Adipocyte (in vitro differentiated cells): ENCODE data around the gene MAN2A2.
A peak's percentile ranks its signal among the peaks of the same experiment; 100 is the strongest.
"Not testable (repeated sequence)": the region's sequence is repeated elsewhere in the genome, so short reads cannot be mapped to it uniquely, and the experiment has no call there.

ENCODE experiments used
- DNase-seq: peaks from one replicate; pipeline ENCODE4 v3.0.0-alpha.2; 2015; ENCODE audit warnings: low read depth
- H3K27me3 ChIP-seq: replicated peaks from 2 replicates; pipeline ENCODE4 v1.7.0; 2013; ENCODE audit warnings: mild to moderate bottlenecking, low read length, moderate library complexity; ENCODE audit not compliant: control insufficient read depth, insufficient read depth
- H3K36me3 ChIP-seq: 2 replicates; pipeline ENCODE4 v1.7.0; 2013; ENCODE audit warnings: low read length, mild to moderate bottlenecking, moderate library complexity; ENCODE audit not compliant: control insufficient read depth, insufficient read depth, severe bottlenecking
- H3K4me1 ChIP-seq: 2 replicates; pipeline ENCODE4 v1.7.0; 2013; ENCODE audit warnings: mild to moderate bottlenecking, low read length, moderate library complexity; ENCODE audit not compliant: control insufficient read depth, insufficient read depth
- H3K4me3 ChIP-seq: 2 replicates; pipeline ENCODE4 v1.7.0; 2013; ENCODE audit warnings: mild to moderate bottlenecking, low read length, moderate library complexity
- H3K9ac ChIP-seq: 2 replicates; pipeline ENCODE4 v1.7.0; 2013; ENCODE audit warnings: mild to moderate bottlenecking, low read length, moderate library complexity
- H3K9me3 ChIP-seq: 2 replicates; pipeline ENCODE4 v1.7.0; 2013; ENCODE audit warnings: mild to moderate bottlenecking, low read length, moderate library complexity; ENCODE audit not compliant: control insufficient read depth

The MAN2A2 gene

DNA sequence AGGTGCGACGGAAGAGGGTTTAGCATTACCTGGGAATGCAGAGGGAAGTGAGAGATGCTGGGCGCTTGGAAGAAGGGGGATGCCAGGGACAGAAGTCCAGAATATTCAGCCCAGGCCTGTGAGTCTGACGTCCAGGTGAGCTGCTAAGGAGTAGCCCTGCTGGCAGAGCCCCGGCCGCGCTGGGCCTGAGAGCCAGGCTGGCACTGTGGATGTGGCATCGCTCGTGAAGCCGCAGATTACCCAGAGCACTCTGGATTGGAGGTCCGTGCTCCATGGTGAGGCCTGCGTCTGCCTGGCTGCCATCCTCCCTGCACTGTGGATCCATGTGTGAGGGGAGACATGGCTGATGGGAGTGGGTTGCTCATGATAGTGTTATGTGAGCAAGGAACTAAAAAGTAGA, 14.5 kb downstream of the MAN2A2 start:
- Histone ChIP-seq H3K27me3 (no peaks in the 10 kb centered on the region), H3K4me3 (no peak overlapping the region), H3K4me1 (peaks cover 1% of the 10 kb centered on the region), H3K9ac (no peak overlapping the region), H3K36me3 (peaks cover 82% of the 10 kb centered on the region), H3K9me3 (no peaks in the 10 kb centered on the region)
- DNase-seq, result no peak

- Histone ChIP-seq H3K4me1 (peaks cover 8% of the 10 kb centered on the region), H3K4me3 (no peak overlapping the region), H3K9ac (no peak overlapping the region), H3K36me3 (peaks cover 75% of the 10 kb centered on the region), H3K9me3 (no peaks in the 10 kb centered on the region), H3K27me3 (no peaks in the 10 kb centered on the region)
- DNase-seq, result no peak
Observed at GRCh38 chr15:90918034-90918788, 15.1 kb downstream of the MAN2A2 start.

- Histone ChIP-seq H3K9me3 (no peaks in the 10 kb centered on the region), H3K4me3 (no peak overlapping the region), H3K36me3 (peaks cover 69% of the 10 kb centered on the region), H3K27me3 (no peaks in the 10 kb centered on the region), H3K4me1 (peaks cover 8% of the 10 kb centered on the region), H3K9ac (no peak overlapping the region)
- DNase-seq, result no peak
Observed at GRCh38 chr15:90918835-90919234, 15.7 kb downstream of the MAN2A2 start.

DNA sequence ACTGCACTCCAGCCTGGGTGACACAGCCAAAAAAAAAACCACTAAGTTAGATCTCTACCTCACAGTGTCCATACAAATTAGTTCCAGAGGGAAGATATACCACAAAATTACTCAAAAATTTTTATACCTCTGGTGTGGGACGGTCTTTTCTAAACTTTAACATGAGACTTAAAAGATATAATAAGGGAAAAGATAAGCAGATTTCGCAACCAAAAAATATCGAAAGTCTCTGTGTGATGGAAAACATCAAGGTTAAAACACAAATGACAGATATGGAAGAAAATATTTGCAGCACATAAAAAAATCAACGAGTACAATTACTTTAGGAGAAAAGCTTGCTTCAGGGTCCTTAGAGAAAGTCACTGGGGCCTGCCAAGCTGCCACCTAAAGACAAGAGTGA, 18.8 kb downstream of the MAN2A2 start:
- no peaks in the 10 kb centered on the region for H3K9me3 ChIP-seq
- peaks cover 43% of the 10 kb centered on the region for H3K36me3 ChIP-seq
- no peak overlapping the region for H3K9ac ChIP-seq
- no peak overlapping the region for H3K4me3 ChIP-seq
- H3K27me3 ChIP-seq, result no peaks in the 10 kb centered on the region
- peaks cover 8% of the 10 kb centered on the region for H3K4me1 ChIP-seq
- DNase-seq, result no peak

DNA sequence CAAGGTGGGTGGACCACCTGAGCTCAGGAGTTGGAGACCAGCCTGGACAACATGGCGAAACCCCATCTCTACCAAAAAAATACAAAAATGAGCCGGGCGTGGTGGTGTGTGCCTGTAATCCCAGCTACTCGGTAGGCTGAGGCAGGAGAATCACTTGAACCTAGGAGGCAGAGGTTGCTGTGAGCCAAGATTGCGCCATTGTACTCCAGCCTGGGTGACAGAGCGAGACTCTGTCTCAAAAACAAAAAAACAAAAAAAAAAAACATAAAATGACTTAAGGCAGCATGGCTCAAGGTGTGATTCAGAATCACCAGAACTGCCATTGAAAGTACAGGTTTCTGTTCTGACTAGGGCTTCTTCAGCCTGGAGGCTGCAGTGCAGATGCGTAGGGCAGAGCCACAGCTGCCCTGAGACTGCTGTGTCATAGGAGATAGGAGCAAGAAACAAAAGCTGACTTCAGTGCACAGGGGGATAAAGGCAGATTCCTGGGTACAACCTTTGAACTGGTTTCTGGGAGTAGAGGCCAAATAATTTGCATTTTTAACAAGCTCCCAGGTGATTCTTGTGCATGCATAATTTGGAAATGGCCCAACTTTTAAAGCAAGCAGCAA, 19.7 kb downstream of the MAN2A2 start:
- H3K4me1 ChIP-seq, H3K9me3 ChIP-seq, DNase-seq, H3K27me3 ChIP-seq, H3K9ac ChIP-seq, H3K4me3 ChIP-seq: not testable (repeated sequence)
- peaks cover 34% of the 10 kb centered on the region for H3K36me3 ChIP-seq

- no peaks in the 10 kb centered on the region for H3K9me3 ChIP-seq
- H3K36me3 ChIP-seq, result peaks cover 20% of the 10 kb centered on the region
- no peak overlapping the region for H3K4me3 ChIP-seq
- DNase-seq, result no peak
- peaks cover 20% of the 10 kb centered on the region for H3K4me1 ChIP-seq
- H3K27me3 ChIP-seq, result no peaks in the 10 kb centered on the region
- H3K9ac ChIP-seq, result no peak overlapping the region
Observed at GRCh38 chr15:90924375-90924774, 21.3 kb downstream of the MAN2A2 start.

- H3K4me3 ChIP-seq, H3K36me3 ChIP-seq, DNase-seq, H3K9ac ChIP-seq, H3K9me3 ChIP-seq, H3K27me3 ChIP-seq: not testable (repeated sequence)
- H3K4me1 ChIP-seq, result peaks cover 35% of the 10 kb centered on the region
Observed at GRCh38 chr15:90926766-90927165, 23.7 kb downstream of the MAN2A2 start.

DNA sequence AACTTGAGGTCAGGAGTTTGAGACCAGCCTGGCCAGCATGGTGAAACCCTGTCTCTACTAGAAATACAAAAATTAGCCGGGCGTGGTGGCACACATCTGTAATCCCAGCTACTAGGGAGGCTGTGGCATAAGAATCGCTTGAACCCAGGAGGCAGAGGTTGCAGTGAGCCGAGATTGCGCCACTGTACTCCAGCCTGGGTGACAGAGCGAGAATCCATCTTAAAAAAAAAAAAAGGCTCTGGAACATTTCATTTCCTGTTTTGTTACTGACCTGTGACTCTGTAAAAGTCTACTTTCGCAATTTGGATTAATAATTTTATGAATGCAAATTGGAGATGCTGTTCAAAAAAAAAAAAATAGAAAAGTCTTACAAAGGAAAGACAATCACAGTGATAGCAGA, 25.0 kb downstream of the MAN2A2 start:
- Histone ChIP-seq H3K4me1 (peaks cover 33% of the 10 kb centered on the region), H3K9ac (peak overlapping the region; percentile 37)
- H3K4me3 ChIP-seq, H3K9me3 ChIP-seq, H3K36me3 ChIP-seq, DNase-seq, H3K27me3 ChIP-seq: not testable (repeated sequence)

- no peaks in the 10 kb centered on the region for H3K9me3 ChIP-seq
- H3K27me3 ChIP-seq, result no peaks in the 10 kb centered on the region
- H3K36me3 ChIP-seq, result no peaks in the 10 kb centered on the region
- H3K9ac ChIP-seq, result peak overlapping the region; percentile 90
- H3K4me3 ChIP-seq, result peak overlapping the region; percentile 93
- no peak for DNase-seq
- H3K4me1 ChIP-seq, result peaks cover 32% of the 10 kb centered on the region
Observed at GRCh38 chr15:90929246-90930019, 26.3 kb downstream of the MAN2A2 start.

- H3K9ac ChIP-seq, result peak overlapping the region; percentile 90
- H3K27me3 ChIP-seq, result no peaks in the 10 kb centered on the region
- peak overlapping the region; percentile 93 for H3K4me3 ChIP-seq
- H3K4me1 ChIP-seq, result peaks cover 42% of the 10 kb centered on the region
- no peaks in the 10 kb centered on the region for H3K36me3 ChIP-seq
- no peaks in the 10 kb centered on the region for H3K9me3 ChIP-seq
- no peak for DNase-seq
Observed at GRCh38 chr15:90930861-90931574, 27.9 kb downstream of the MAN2A2 start.

DNA sequence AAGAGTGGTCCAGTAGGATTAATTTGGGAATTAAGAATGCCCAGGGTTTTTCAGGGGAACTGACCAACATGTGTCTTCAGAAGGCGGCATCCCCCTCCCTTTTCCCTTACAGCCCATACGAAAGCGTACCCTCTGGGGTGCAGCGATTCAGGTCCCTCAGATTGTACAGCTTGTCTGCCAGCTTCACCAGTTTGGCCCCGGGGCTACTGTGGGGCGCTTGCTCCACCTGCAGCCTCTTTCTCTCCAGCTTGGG, 28.4 kb downstream of the MAN2A2 start:
- Histone ChIP-seq H3K27me3 (no peaks in the 10 kb centered on the region), H3K9ac (peak overlapping the region; percentile 90), H3K4me1 (peaks cover 46% of the 10 kb centered on the region), H3K9me3 (no peaks in the 10 kb centered on the region), H3K36me3 (peaks cover 4% of the 10 kb centered on the region), H3K4me3 (peak overlapping the region; percentile 93)
- no peak for DNase-seq
